CD4-positive, alpha-beta T cell treated with Interleukin-6 for 4 hours (primary cell): ENCODE data around the gene UBXN10.

Experiments used
- DNase-seq: peaks from one replicate; pipeline ENCODE4 v3.0.0-alpha.2; 2020; ENCODE audit warnings: mixed read lengths

Gene UBXN10, protein sequence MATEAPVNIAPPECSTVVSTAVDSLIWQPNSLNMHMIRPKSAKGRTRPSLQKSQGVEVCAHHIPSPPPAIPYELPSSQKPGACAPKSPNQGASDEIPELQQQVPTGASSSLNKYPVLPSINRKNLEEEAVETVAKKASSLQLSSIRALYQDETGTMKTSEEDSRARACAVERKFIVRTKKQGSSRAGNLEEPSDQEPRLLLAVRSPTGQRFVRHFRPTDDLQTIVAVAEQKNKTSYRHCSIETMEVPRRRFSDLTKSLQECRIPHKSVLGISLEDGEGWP

DNA sequence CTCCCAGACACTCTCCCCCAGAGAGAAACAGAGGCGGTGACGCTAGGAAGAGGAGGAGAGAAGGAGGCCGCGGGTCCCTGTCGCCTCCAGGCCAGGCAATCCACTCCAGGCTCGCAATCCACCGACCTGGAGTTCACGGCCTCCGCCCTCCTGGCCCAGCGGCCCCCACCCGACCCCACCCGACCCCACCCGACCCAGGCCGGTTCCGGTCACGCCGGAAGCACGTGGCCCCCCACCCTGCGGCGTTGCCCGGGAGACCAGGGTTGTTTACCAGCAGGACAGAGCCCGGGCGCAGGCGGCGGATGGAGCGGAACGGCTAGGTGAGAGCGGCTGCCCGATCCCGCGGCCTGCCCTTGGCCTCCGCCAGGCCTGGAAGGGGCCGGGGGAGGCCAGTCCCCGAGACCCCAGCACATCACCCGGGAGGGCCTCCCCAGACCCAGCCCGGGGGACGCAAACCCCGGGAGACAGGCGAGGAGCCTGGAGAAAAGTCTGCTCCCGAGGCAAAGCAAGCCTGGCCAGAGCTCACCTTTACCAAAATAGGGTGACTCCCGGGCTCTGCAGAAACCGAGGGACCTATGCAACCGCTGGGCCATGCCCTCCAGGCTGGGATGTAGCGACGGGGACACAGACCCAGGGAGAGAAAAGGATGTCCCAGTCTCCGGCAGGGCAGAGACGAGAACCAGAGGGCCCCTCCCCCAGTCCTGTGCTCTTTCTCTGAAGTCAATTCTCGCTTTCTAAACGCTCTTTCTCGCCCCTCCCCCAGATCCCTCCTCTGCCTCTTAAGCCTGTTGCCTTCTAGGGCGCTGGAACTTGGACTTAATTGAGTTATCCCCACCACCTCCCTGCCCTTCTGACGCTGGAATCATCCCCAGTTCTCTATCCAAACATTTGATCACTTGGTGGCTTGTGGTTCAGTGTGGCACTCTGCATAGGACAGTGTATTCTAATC, at the start of gene UBXN10, which contains the start of gene PLA2G2C:
Gene UBXN10 (plus strand): TSS at position 263 of the 949 bp plus-strand sequence. CDS start 4,466 bp downstream, outside the sequence.
Gene PLA2G2C (minus strand): TSS at position 685 of the 949 bp plus-strand sequence. CDS start 9,155 bp downstream, outside the sequence.
- DNase-seq, result peak; percentile 70

- DNase-seq, result no peak
Measured at GRCh38 chr1:20136249-20136648, 49.6 kb upstream of the UBXN10 start.

DNA sequence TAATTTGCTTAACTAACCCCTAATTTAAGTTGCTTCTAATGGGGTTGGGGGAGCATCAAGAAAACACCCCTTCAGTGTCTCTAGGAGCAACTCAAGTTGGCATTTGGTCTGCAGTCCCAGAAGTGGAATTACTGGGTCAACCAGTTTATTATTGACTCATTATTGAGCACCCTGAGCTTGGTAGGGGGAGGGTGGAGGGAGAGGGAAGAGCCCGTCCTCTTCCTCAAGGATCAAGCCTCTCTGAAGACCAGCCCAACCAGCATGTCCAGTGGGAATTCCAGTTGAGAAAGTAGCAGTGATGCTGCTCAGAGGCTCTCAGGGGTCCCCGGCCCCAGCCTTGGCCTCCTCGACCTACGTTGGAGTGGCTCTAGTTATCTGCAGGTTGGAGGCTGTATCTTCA, 48.8 kb upstream of the UBXN10 start:
- DNase-seq, result no peak

DNA sequence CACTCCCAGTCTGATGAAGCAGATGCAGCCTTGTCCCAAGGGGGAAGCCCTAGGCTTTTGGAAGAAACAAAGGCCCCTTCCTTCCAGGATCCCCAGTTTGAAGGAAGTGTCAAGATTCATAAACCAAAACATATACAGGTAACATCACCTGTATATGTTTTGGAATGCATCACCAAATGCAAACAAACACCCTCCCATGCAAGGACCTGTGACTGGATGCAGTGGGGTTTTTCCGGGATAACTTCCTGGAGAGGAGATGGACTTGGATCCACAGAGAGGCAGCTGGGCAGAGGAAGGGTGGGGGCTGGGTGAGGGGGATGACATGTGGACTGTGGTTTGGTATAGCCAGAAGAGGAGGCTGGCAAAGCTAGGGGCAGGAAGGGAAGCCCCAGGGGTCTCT, 48.3 kb upstream of the UBXN10 start:
- DNase-seq, result no peak

GRCh38 chr1:20138346-20138745, 47.5 kb upstream of the UBXN10 start:
- no peak for DNase-seq

GRCh38 chr1:20138961-20139550, 46.8 kb upstream of the UBXN10 start, which contains the start of gene PLA2G2F:
TSS of gene PLA2G2F (plus strand) at chr1:20139323. CDS start at chr1:20139428, 105 bp downstream.
- DNase-seq, result no peak

DNA sequence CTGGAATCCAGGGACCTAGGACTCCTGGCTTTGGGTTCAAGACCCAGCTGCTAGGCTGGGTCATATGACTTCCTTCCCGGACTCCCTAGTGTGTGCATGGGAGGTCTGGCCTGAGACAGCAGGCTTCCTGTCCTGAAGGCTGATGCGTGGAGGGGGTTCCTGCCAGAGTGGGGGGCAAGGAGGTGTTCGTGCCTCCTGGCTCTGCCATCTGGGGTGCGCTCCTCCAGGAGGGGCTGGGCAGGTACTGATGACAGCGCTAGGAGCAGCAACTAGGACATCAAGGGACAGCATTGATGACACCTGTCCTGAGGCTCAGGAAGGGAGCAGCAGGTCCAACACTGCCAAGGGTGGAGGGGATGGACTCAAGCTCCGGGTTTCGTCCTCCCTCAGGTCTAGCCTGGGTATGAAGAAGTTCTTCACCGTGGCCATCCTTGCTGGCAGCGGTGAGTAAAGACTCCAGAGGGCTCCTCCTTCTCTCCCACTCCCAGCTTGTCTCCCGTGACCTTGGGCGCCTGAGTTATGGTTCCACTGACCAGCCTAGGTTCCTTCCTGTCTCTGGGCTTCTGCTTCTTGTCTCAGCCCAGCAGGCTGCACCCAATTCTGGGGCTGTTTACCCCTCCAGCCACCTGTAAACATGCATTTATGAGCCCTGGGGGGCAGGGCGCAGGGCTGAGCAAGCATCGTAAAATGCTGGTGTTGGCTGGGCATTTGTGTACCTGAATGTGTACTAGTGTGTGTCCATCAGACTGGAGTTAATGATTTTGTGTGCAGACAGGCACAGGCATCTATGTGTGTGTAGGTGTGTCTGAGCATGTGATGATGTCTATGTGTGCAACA, 45.9 kb upstream of the UBXN10 start:
- DNase-seq, result no peak

DNA sequence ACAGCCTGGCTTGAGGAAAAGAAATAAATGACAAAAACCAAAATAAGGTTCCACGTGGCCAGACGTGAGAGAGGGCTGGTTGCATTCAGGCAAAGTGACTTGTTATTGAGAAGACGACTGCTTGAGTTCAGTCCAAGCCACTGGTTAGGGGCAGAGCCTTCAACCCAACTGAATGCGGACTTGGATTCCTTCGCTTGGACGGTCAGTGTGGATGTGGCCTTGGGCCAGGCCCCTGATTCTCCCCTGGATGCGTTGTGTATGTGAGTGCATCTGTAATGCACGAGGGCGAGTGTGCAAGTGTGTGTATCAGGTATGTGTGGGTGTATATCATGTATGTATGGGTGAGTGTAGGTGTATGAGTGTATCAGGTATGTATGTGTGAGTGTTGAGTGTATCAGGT, 44.9 kb upstream of the UBXN10 start:
- no peak for DNase-seq

- DNase-seq, result no peak
Measured at GRCh38 chr1:20141466-20141865, 44.4 kb upstream of the UBXN10 start.

GRCh38 chr1:20142001-20142710, 43.7 kb upstream of the UBXN10 start:
- DNase-seq, result no peak

- DNase-seq, result no peak
Measured at GRCh38 chr1:20143318-20143717, 42.6 kb upstream of the UBXN10 start.

DNA sequence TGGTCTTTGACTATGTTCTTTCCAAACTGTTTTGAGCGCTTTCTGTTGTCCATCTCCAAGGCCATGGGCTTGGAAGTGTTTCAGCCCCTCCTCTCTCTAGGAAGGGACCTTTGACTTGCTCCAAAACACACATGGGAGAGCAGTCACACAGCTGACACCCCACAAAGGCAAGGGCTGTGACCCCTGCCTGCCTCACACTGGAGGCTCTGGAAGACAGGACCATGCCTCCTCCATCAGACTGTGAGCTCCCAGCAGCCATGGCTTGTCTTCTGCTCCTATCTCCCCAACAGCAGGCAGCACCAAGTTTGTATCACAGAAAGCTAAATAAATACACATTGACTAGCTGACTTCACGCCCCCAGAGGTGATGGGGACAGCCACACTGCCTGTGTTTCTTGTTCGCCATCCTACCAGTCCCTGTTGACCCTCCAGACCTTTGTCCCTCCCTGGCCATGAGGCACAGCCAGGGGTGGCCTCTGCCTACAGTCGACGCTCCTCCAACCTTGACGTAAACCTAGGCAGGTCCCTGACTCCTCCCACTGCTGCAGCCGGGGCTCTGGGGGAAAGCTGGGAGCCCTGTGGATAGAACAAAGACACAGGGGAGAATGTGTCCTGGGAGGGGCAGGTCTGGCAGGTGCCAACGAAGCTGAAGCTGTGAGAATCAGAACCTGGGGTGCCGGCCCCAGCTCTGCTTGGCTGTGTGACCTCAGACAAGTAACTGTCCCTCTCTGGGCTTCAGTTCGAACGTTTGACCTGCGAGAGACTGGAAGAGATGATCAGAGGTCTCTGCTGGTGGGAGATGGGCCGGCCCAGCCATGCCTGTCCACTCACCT, 41.9 kb upstream of the UBXN10 start:
- no peak for DNase-seq

DNA sequence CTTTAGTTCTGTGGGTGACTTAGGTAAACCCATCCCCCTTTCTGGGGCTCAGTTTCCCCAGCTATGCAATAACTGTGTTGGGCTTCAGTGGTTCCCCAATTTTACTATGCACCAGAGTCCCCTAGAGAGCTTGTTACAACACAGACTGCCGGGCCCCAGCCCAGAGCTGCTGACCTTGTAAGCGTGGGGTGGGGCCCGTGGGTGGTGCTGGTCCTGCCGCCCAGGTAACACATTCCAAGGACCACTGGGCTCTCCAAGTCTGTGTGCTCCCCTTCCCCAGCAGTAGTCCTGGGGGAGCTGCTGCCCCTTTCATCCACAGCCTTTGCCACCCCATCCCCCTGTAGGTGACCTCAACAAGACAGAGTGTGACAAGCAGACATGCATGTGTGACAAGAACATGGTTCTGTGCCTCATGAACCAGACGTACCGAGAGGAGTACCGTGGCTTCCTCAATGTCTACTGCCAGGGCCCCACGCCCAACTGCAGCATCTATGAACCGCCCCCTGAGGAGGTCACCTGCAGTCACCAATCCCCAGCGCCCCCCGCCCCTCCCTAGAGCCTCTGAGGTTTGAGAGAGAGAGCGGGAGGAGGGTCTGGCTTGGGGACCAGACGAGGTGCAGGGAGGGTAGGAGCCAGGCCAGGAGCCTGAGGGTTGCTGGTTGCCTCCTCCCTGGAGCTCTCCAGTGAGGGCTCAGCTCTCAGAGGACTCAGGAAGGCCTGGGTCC, 37.9 kb upstream of the UBXN10 start:
- no peak for DNase-seq

DNA sequence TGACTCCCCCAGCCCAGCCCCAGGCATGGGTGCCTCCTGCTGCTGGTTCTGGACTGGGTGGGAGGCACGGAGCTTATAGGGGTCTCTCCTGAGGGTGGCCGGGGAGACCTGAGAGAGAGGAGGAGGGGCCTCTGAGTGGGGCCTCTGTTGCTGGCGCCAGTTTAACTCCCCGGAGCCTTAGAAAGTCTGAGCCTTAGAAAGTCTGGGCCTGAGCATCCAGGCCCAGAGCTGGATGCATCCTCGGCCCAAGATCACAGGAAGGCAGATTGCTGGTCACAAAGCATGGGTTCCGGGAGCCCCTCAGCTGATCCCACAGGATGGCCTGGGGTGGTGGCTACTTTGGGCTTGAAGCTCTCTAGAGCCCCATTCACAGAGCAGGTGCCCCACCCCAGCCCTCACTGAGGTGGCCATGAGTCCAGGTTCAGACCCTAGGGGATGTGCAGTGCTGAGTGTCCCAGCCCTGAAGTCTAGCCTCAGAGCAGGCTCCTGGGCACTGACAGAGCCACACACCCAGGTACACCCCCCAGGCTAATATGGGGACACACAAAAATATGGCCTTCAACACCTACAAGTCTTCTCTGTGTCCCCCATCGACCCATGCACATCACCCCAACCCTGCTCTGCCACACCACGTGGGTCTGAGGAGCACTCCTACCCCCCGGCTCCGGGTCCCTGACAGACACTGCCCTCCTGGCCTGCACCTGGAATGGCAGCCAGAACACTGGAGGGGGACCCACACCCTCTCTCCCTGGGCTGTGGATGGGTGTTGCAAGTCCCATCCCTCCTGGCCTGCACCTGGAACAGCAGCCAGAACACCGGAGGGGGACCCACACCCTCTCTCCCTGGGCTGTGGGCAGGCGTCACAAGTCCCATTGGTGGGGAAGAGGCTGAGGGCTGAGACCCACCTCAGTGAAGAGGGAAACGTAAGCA, 37.1 kb upstream of the UBXN10 start:
- DNase-seq, result no peak

DNA sequence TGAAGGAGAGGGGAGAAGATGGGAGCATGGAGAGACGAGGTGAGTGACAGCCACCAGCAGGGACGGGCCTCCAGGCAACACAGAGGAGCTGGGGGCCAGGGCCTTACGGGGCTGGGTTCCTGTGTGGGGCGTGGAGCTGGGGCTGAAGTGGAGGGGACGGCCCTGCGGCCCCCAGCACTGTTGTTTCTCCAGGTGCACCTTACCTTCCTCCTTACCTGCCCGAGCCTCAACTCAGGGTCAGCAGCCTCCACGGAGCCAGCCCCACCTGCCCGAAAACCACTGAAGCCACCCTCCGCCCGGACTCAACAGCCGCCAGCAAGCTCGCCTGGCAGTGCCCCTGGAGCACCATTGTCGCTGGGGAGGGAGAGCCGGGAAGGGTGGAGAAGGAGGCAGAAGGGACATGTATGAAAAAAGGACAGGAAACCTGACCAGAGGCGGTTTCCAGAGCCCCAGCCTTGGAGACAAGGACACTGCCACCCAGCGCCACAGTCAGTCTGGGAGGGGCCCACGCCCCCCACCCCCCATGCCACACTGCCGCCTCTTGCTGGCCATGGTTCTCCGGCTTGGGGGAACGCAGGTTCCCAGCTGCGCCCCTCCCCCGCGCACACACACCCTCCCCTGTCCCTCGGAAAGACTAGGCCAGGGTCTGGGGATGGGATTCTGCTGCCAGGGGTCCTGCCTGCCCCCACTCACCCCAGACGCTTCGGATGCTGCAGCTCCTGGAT, 36.1 kb upstream of the UBXN10 start:
- no peak for DNase-seq

GRCh38 chr1:20150326-20150705, 35.6 kb upstream of the UBXN10 start:
- no peak for DNase-seq

- DNase-seq, result no peak
Measured at GRCh38 chr1:20150969-20151368, 34.9 kb upstream of the UBXN10 start.

- peak; percentile 85 for DNase-seq
Measured at GRCh38 chr1:20151906-20152598, 33.8 kb upstream of the UBXN10 start.
